ENCODE measurements around the gene CDK4.
A peak's percentile ranks its signal among the peaks of the same experiment; 100 is the strongest.

Gene CDK4

GRCh38 chr12:57755194-57755453 lies 3.0 kb upstream of the CDK4 start:
- DNase-seq, result no peak

GRCh38 chr12:57754411-57755193 lies 2.5 kb upstream of the CDK4 start, which contains the start of gene MARCHF9:
Gene MARCHF9, plus strand, starts transcription at chr12:57755103. Its CDS starts 426 bp downstream, at chr12:57755529.
- peak; percentile 66 for DNase-seq

- no peak for DNase-seq
Measured at GRCh38 chr12:57753756-57754337, 1.7 kb upstream of the CDK4 start.

GRCh38 chr12:57752668-57753000 lies 524 bp upstream of the CDK4 start:
- DNase-seq, result no peak

GRCh38 chr12:57751432-57751787 lies 700 bp downstream of the CDK4 start:
- no peak for DNase-seq

GRCh38 chr12:57750561-57751431 lies 1.3 kb downstream of the CDK4 start:
- no peak for DNase-seq

- DNase-seq, result no peak
Measured at GRCh38 chr12:57749061-57749460, 3.0 kb downstream of the CDK4 start.

GRCh38 chr12:57746025-57746424 lies 6.1 kb downstream of the CDK4 start:
- DNase-seq, result no peak

- DNase-seq, result no peak
Measured at GRCh38 chr12:57745485-57745881, 6.6 kb downstream of the CDK4 start.

- peak; percentile 94 for DNase-seq
Measured at GRCh38 chr12:57744777-57745484, 7.2 kb downstream of the CDK4 start, which contains the start of gene TSPAN31. Gene TSPAN31, plus strand, starts transcription at chr12:57745039. Its CDS starts 116 bp downstream, at chr12:57745155.

- DNase-seq, result peak; percentile 92
Measured at GRCh38 chr12:57744194-57744776, 7.8 kb downstream of the CDK4 start.

- no peak for DNase-seq
Measured at GRCh38 chr12:57743769-57744168, 8.3 kb downstream of the CDK4 start.

GRCh38 chr12:57741844-57742738 lies 10.0 kb downstream of the CDK4 start:
- no peak for DNase-seq

- DNase-seq, result no peak
Measured at GRCh38 chr12:57741413-57741789, 10.7 kb downstream of the CDK4 start.

- no peak for DNase-seq
Measured at GRCh38 chr12:57740656-57741412, 11.3 kb downstream of the CDK4 start.

GRCh38 chr12:57739914-57740538 lies 12.1 kb downstream of the CDK4 start:
- no peak for DNase-seq

- no peak for DNase-seq
Measured at GRCh38 chr12:57739387-57739786, 12.7 kb downstream of the CDK4 start.

- DNase-seq, result peak; percentile 27
Measured at GRCh38 chr12:57738661-57739237, 13.4 kb downstream of the CDK4 start, which contains the start of gene AGAP2. Gene AGAP2, minus strand, starts transcription at chr12:57738742. Its CDS starts 496 bp downstream, at chr12:57738246.

- DNase-seq, result no peak
Measured at GRCh38 chr12:57737467-57738460, 14.3 kb downstream of the CDK4 start.
